A673 (cell line): ENCODE data around the gene ADAM8. TPM values are rescaled to one million over a fixed set of nuclear protein-coding genes. Genes with fewer than 3 reads are reported as not detected.
"Not testable (repeated sequence)": the region's sequence is repeated elsewhere in the genome, so short reads cannot be mapped to it uniquely, and the experiment has no call there.

Experiments used
- BruUV-seq: library from RNA; stranded (reverse); fragments of 400-500 nt; replicated peaks from 2 replicates; lab custom pipeline; 2021; lab: Mats Ljungman, UMichigan
- CTCF ChIA-PET: fragments of 300-600 bp; sonication (Branson Sonifier 250); formaldehyde crosslinking; loops from one replicate; lab custom pipeline; 2022; ENCODE audit warnings: antibody characterized with exemption; lab: Charles Lee
- POLR2A ChIA-PET: fragments of 300-600 bp; sonication (Branson Sonifier 250); formaldehyde crosslinking; loops from one replicate; lab custom pipeline; 2022; ENCODE audit warnings: antibody characterized with exemption; ENCODE audit not compliant: low non-redundant PET; lab: Charles Lee
- DNase-seq: peaks from one replicate; pipeline ENCODE4 v3.0.0-alpha.2; 2015; ENCODE audit warnings: low spot score
- H3K27ac ChIP-seq: fragments of 200-600 bp; sonication (generic); 2 replicates; pipeline ENCODE4 v1.5.1; 2016; ENCODE audit warnings: mixed run types, low read depth, mild to moderate bottlenecking, mixed read lengths, antibody characterized with exemption, low read length; ENCODE audit not compliant: poor library complexity, severe bottlenecking
- H3K27me3 ChIP-seq: fragments of 200-600 bp; sonication (generic); replicated peaks from 2 replicates; pipeline ENCODE4 v1.6.1; 2017; ENCODE audit warnings: mixed run types, low read depth, mild to moderate bottlenecking, mixed read lengths, antibody characterized with exemption, low read length; ENCODE audit not compliant: insufficient read depth, poor library complexity
- H3K36me3 ChIP-seq: fragments of 200-600 bp; sonication (generic); 2 replicates; pipeline ENCODE4 v1.6.1; 2016; ENCODE audit warnings: mixed run types, mild to moderate bottlenecking, mixed read lengths, antibody characterized with exemption, low read length; ENCODE audit not compliant: insufficient read depth, poor library complexity, severe bottlenecking
- H3K4me1 ChIP-seq: fragments of 200-600 bp; sonication (generic); 2 replicates; pipeline ENCODE4 v1.6.1; 2017; ENCODE audit warnings: mixed run types, mild to moderate bottlenecking, mixed read lengths, antibody characterized with exemption, low read length; ENCODE audit not compliant: insufficient read depth, poor library complexity, severe bottlenecking
- H3K4me3 ChIP-seq: fragments of 200-600 bp; sonication (generic); 2 replicates; pipeline ENCODE4 v1.5.1; 2016; ENCODE audit warnings: low read depth, mixed run types, mild to moderate bottlenecking, mixed read lengths, low read length; ENCODE audit not compliant: poor library complexity, severe bottlenecking
- H3K9me3 ChIP-seq: fragments of 200-600 bp; sonication (generic); 2 replicates; pipeline ENCODE4 v1.6.1; 2016; ENCODE audit warnings: mixed run types, low read depth, mild to moderate bottlenecking, mixed read lengths, antibody characterized with exemption, low read length; ENCODE audit not compliant: poor library complexity, severe bottlenecking
- CTCF ChIP-seq: fragments of 300-800, 200-600 bp; sonication (generic); conservative IDR thresholded peaks from 2 replicates; pipeline ENCODE4 v1.5.1; 2017; ENCODE audit warnings: low read depth, mild to moderate bottlenecking, antibody characterized with exemption, low read length, moderate library complexity, mixed read lengths
- EZH2 ChIP-seq: fragments of 200-600 bp; sonication (generic); IDR thresholded peaks from 2 replicates; pipeline ENCODE4 v1.6.1; 2017; ENCODE audit warnings: borderline replicate concordance, low read depth, mild to moderate bottlenecking, mixed read lengths, antibody characterized with exemption, low read length; ENCODE audit not compliant: poor library complexity, severe bottlenecking
- intact Hi-C: fragments of 100-400 bp; cut with micrococcal nuclease; formaldehyde crosslinking; loops from one replicate; pipeline ENCODE4 v1.10.0; 2022; ENCODE audit not compliant: unreplicated experiment
- total RNA-seq: library from RNA; stranded (reverse); gene quantifications from 2 replicates; pipeline ENCODE4 v1.2.3, GENCODE V29; 2021

The ADAM8 gene
- total RNA-seq, 1 experiment from 2014 or later = 1.2 TPM

- BruUV-seq = no TSS peak
- POLR2A ChIA-PET = no interaction called here
Observed at GRCh38 chr10:133324857-133325260, 48.2 kb upstream of the ADAM8 start.

GRCh38 chr10:133324198-133324792 lies 47.6 kb upstream of the ADAM8 start:
- Histone ChIP-seq H3K27me3 (peaks cover 15% of the 10 kb centered on the region), H3K36me3 (no peaks in the 10 kb centered on the region), H3K4me1 (peaks cover 11% of the 10 kb centered on the region), H3K9me3 (no peaks in the 10 kb centered on the region), H3K4me3 (peak overlapping the region; percentile 26), H3K27ac (no peak overlapping the region)
- peak; percentile 67 for DNase-seq
- no peak for TF ChIP-seq CTCF
- no peak for TF ChIP-seq EZH2
- no TSS peak for BruUV-seq
- ChIA-PET POLR2A (no interaction called here), CTCF (interaction anchor here (0.6 kb wide), 2 partner anchors 37 to 47 kb away, joined by 3 to 4 read pairs; no protein-coding TSS in a partner anchor)
- intact Hi-C loops = no loop called here

More at GRCh38 chr10:133324857-133325260, 48.2 kb upstream of the ADAM8 start:
- H3K27me3 ChIP-seq = peaks cover 15% of the 10 kb centered on the region
- CTCF ChIA-PET = interaction anchor here (0.6 kb wide), 1 partner anchor 47 kb away, joined by 3 read pairs; no protein-coding TSS in a partner anchor
- H3K9me3 ChIP-seq = no peaks in the 10 kb centered on the region
- peaks cover 15% of the 10 kb centered on the region for H3K4me1 ChIP-seq
- no peak for DNase-seq
- H3K4me3 ChIP-seq = peak overlapping the region; percentile 56
- intact Hi-C loops = loop anchor here (5.0 kb wide), 1 partner anchor 197 kb away; no protein-coding TSS in a partner anchor
- H3K27ac ChIP-seq = no peak overlapping the region
- TF ChIP-seq CTCF (no peak), EZH2 (no peak)
- H3K36me3 ChIP-seq = no peaks in the 10 kb centered on the region

GRCh38 chr10:133322064-133322709 lies 45.5 kb upstream of the ADAM8 start:
- H3K9me3 ChIP-seq, DNase-seq, CTCF ChIA-PET, H3K4me1 ChIP-seq, intact Hi-C loops, H3K4me3 ChIP-seq, H3K27ac ChIP-seq, H3K36me3 ChIP-seq, BruUV-seq, POLR2A ChIA-PET: not testable (repeated sequence)
- peaks cover 15% of the 10 kb centered on the region for H3K27me3 ChIP-seq

- BruUV-seq, H3K36me3 ChIP-seq, POLR2A ChIA-PET, intact Hi-C loops, H3K9me3 ChIP-seq, H3K27me3 ChIP-seq, H3K4me3 ChIP-seq, H3K4me1 ChIP-seq, H3K27ac ChIP-seq, DNase-seq, CTCF ChIA-PET: not testable (repeated sequence)
Observed at GRCh38 chr10:133320852-133321422, 44.3 kb upstream of the ADAM8 start.
